ENCODE data around the gene PLA2G4F. TPM values are rescaled to one million over a fixed set of nuclear protein-coding genes. Genes with fewer than 3 reads are reported as not detected.
"Not testable (repeated sequence)": the region's sequence is repeated elsewhere in the genome, so short reads cannot be mapped to it uniquely, and the experiment has no call there.

PLA2G4F gene
- total RNA-seq, 3 donors from 2014 or later (not counting 1 experiment from before 2014, with no cell fraction given) = not detected

DNA sequence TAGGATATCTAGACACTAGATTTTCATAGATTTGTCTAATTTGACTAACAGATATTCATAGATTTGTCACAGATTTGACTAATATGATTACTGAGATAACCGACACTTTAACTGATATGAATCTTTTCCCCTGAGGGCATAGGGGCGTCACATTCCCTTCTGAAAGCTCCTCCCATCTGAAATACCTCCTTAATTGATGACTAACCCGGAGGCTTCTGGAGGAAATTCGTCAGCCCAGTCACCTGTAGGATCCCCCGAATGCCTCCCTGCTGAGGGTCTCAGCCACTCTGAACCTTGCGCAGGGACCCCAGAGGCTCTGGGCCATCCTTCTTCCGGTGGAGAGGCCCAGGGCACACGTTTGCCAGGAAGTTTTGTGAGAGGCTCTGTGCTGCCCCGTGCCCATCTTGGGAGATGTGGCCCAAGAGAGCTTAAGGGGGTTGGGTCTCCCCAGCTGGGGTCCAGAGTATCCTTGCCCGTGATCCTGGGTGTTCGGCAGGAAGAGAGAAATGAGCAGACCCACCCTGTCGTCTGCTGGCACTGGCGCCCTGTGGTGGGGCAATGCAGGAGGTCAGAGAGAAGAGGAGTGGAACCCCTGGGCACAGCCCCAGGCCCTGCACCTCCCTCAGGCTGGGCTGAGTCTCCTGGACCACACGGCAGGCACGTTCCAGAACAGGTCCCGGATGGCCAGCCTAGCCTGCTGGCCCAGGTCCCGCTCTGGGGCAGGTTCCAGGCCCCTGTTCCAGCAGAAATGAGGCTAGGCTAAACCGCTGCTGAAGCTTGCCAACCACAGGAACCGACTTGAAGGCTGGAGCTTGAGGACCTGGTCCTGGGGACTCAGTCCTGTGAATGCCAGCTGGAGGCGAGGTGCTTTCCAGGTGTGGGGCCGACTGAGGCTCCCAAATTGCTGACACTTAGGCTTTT, 63.8 kb downstream of the PLA2G4F start:
- H3K36me3 Mint-ChIP-seq = no peaks in the 10 kb centered on the region

DNA sequence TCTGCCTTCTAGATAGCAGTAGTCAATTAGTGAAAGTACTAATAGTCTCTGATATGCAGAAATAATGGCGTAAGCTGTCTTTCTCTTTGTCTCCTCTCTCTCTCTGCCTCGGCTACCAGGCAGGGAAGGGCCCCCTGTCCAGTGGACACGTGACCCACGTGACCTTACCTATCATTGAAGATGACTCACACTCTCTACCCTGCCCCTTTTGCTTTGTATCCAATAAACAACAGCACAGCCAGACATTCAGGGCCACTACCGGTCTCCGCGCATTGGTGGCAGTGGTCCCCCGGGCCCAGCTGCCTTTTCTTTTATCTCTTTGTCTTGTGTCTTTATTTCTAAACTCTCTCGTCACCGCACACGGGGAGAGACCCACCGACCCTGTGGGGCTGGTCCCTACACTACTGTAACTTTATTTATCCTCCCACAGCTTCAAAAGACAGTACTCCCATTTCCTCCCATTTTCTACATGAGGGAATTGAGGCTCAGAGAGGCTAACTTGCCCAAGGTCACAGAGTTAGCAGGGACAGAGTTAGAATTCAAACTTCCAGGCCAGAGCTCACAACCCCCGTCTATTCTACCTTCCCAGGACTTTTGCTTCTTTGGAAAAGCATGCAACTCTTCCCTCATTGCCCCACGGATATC, 64.6 kb downstream of the PLA2G4F start:
- intact Hi-C loops (cut with micrococcal nuclease); H3K27me3 ChIP-seq (ENCODE audit: control insufficient read depth, insufficient read depth, low read length); H3K4me1 ChIP-seq (ENCODE audit: control insufficient read depth, insufficient read depth, low read length); ATAC-seq; H3K27ac ChIP-seq (ENCODE audit: low read length); H3K4me3 ChIP-seq (ENCODE audit: low read length); H3K4me3 Mint-ChIP-seq; H3K4me1 Mint-ChIP-seq; H3K9me3 ChIP-seq (ENCODE audit: control insufficient read depth, insufficient read depth, low read length); DNase-seq; H3K9me3 Mint-ChIP-seq; H3K36me3 Mint-ChIP-seq; H3K27ac Mint-ChIP-seq; H3K36me3 ChIP-seq (ENCODE audit: control insufficient read depth, insufficient read depth, low read length): not testable (repeated sequence)
- H3K27me3 Mint-ChIP-seq (ENCODE audit: low read depth in 2 of 2) = peaks cover 0 to 12% of the 10 kb centered on the region in 2 donors
- WGBS (ENCODE audit: insufficient coverage) = 77% methylated on average over 12 of the region's 14 CpGs

More for the DNA sequence above, 63.8 kb downstream of the PLA2G4F start:
- 80% methylated on average over 21 of the region's 21 CpGs for WGBS (ENCODE audit: insufficient coverage)
- no peaks in the 10 kb centered on the region for H3K9me3 Mint-ChIP-seq
- H3K27me3 Mint-ChIP-seq (ENCODE audit: low read depth in 2 of 2) = peaks cover 4 to 15% of the 10 kb centered on the region in 2 donors
- Histone ChIP-seq H3K4me1 (ENCODE audit: control insufficient read depth, insufficient read depth, low read length) (no peaks in the 10 kb centered on the region), H3K27ac (ENCODE audit: low read length) (no peak overlapping the region), H3K36me3 (ENCODE audit: control insufficient read depth, insufficient read depth, low read length) (no peaks in the 10 kb centered on the region), H3K27me3 (ENCODE audit: control insufficient read depth, insufficient read depth, low read length) (no peaks in the 10 kb centered on the region), H3K4me3 (ENCODE audit: low read length) (no peak overlapping the region), H3K9me3 (ENCODE audit: control insufficient read depth, insufficient read depth, low read length) (no peaks in the 10 kb centered on the region)
- TF ChIP-seq, protein P1, sequence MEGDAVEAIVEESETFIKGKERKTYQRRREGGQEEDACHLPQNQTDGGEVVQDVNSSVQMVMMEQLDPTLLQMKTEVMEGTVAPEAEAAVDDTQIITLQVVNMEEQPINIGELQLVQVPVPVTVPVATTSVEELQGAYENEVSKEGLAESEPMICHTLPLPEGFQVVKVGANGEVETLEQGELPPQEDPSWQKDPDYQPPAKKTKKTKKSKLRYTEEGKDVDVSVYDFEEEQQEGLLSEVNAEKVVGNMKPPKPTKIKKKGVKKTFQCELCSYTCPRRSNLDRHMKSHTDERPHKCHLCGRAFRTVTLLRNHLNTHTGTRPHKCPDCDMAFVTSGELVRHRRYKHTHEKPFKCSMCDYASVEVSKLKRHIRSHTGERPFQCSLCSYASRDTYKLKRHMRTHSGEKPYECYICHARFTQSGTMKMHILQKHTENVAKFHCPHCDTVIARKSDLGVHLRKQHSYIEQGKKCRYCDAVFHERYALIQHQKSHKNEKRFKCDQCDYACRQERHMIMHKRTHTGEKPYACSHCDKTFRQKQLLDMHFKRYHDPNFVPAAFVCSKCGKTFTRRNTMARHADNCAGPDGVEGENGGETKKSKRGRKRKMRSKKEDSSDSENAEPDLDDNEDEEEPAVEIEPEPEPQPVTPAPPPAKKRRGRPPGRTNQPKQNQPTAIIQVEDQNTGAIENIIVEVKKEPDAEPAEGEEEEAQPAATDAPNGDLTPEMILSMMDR (IDR thresholded peaks at IDR 0.05) = no peak
- no peak overlapping the region for H3K27ac Mint-ChIP-seq
- intact Hi-C loops (cut with micrococcal nuclease) = no loop called here
- no peaks in the 10 kb centered on the region for H3K4me1 Mint-ChIP-seq
- no peak overlapping the region for H3K4me3 Mint-ChIP-seq
- DNase-seq (no peak), ATAC-seq (no peak)

DNA sequence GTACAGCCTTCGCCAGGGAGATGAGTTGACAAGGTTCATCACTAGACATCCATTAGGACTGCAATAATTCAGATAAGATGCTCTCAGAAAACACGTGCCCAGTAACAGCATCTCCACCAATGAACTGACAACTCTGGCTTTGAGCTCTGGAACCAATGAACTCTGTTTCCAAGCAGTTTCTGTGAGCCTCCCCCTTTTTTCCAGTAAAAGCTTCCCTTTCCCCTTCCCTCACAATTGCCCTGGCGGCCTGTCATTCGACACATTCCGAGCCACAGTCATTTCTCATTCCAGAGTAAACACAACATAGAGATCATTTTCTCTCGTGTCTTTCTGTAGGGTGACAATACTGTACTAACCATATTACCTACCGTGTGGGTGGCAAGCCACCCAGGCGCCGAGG, 65.7 kb downstream of the PLA2G4F start:
- 86% methylated on average over 6 of the region's 9 CpGs for WGBS (ENCODE audit: insufficient coverage)
- Mint-ChIP-seq H3K4me1 (no peaks in the 10 kb centered on the region), H3K36me3 (no peaks in the 10 kb centered on the region), H3K9me3 (no peaks in the 10 kb centered on the region), H3K27me3 (ENCODE audit: low read depth in 2 of 2) (peaks cover 0 to 13% of the 10 kb centered on the region in 2 donors), H3K4me3 (no peak overlapping the region), H3K27ac (no peak overlapping the region)
- TF ChIP-seq, protein P1 (IDR thresholded peaks at IDR 0.05) = no peak
- no peaks in the 10 kb centered on the region for H3K27me3 ChIP-seq (ENCODE audit: control insufficient read depth, insufficient read depth, low read length)
- no peaks in the 10 kb centered on the region for H3K9me3 ChIP-seq (ENCODE audit: control insufficient read depth, insufficient read depth, low read length)
- intact Hi-C loops (cut with micrococcal nuclease) = no loop called here
- ATAC-seq = no peak
- no peak for DNase-seq
- no peak overlapping the region for H3K4me3 ChIP-seq (ENCODE audit: low read length)
- H3K27ac ChIP-seq (ENCODE audit: low read length) = no peak overlapping the region
- H3K4me1 ChIP-seq (ENCODE audit: control insufficient read depth, insufficient read depth, low read length) = no peaks in the 10 kb centered on the region
- no peaks in the 10 kb centered on the region for H3K36me3 ChIP-seq (ENCODE audit: control insufficient read depth, insufficient read depth, low read length)

DNA sequence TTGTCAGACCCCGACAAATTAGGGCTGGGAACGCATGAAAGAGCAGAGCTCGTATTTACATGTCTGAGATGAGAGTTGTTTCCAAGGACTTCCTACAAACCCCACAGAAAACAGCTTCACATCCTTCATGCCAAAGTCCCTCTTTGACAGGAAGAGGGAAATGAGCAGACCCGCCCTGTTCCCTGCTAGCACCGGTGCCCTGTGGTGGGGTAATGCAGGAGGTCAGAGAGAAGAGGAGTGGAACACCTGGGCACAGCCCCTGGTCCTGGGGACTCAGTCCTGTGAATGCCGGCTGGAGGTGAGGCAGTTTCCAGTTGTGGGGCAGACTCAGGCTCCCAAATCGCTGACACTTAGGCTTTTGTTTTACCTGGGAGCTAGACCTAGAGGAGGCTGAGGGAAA, 66.1 kb downstream of the PLA2G4F start:
- Mint-ChIP-seq H3K4me3 (no peak overlapping the region), H3K9me3 (no peaks in the 10 kb centered on the region), H3K27ac (no peak overlapping the region), H3K27me3 (ENCODE audit: low read depth in 2 of 2) (peaks cover 0 to 13% of the 10 kb centered on the region in 2 donors), H3K36me3 (no peaks in the 10 kb centered on the region), H3K4me1 (no peaks in the 10 kb centered on the region)
- Histone ChIP-seq H3K9me3 (ENCODE audit: control insufficient read depth, insufficient read depth, low read length) (no peaks in the 10 kb centered on the region), H3K36me3 (ENCODE audit: control insufficient read depth, insufficient read depth, low read length) (no peaks in the 10 kb centered on the region), H3K27me3 (ENCODE audit: control insufficient read depth, insufficient read depth, low read length) (no peaks in the 10 kb centered on the region), H3K4me1 (ENCODE audit: control insufficient read depth, insufficient read depth, low read length) (no peaks in the 10 kb centered on the region), H3K4me3 (ENCODE audit: low read length) (no peak overlapping the region), H3K27ac (ENCODE audit: low read length) (no peak overlapping the region)
- 66% methylated on average over 7 of the region's 7 CpGs for WGBS (ENCODE audit: insufficient coverage)
- TF ChIP-seq, protein P1 (IDR thresholded peaks at IDR 0.05) = no peak
- DNase-seq = no peak
- no peak for ATAC-seq
- intact Hi-C loops (cut with micrococcal nuclease) = no loop called here

Measured in natural killer cell (primary cell).